Adrenal gland (tissue), 5 donors: ENCODE results near the gene PSAPL1.

Experiments
- CTCF ChIP-seq, 6 experiments: fragments of 450-650 bp in 4 of 6; fragments of 200-600 bp in 2 of 6; sonication (generic) in 1 of 6; IDR thresholded peaks; 1 replicate in 5 of 6; 2 replicates in 1 of 6; pipeline versions ENCODE4 v1.5.1 to v1.8.0; 2016 to 2021; ENCODE audit warnings: antibody characterized with exemption in 6 of 6, mild to moderate bottlenecking in 2 of 6, moderate library complexity in 1 of 6
- POLR2A ChIP-seq, 2 donors: fragments of 450-650 bp; IDR thresholded peaks; one replicate each; pipeline ENCODE4 v1.6.1; 2017; ENCODE audit warnings: antibody characterized with exemption in 2 of 2, mild to moderate bottlenecking in 2 of 2, moderate library complexity in 1 of 2
- donor health status: DM: no; HTN: no; CAD: no.

- TF ChIP-seq CTCF (IDR thresholded peaks at IDR 0.05) (no peak), POLR2A (IDR thresholded peaks at IDR 0.05) (no peak)
These were observed 39.6 kb upstream of the PSAPL1 start for GRCh38 chr4:7474320-7474719.
